OCI-LY7 (cell line): ENCODE measurements around the gene SATB2.

Experiments used
- EZH2phosphoT487 ChIP-seq: fragments of 200-600 bp; sonication (generic); IDR thresholded peaks from 2 replicates; pipeline ENCODE4 v1.6.1; 2018; ENCODE audit warnings: low read depth, borderline replicate concordance, mild to moderate bottlenecking, mixed run types, antibody characterized with exemption, low read length, moderate library complexity, mixed read lengths
- TF ChIP-seq, protein P1 (sequence below): fragments of 200-600 bp; sonication (generic); conservative IDR thresholded peaks from 2 replicates; pipeline ENCODE4 v1.5.1; 2014; ENCODE audit warnings: mild to moderate bottlenecking, antibody characterized with exemption, low read length, moderate library complexity, mixed read lengths

DNA sequence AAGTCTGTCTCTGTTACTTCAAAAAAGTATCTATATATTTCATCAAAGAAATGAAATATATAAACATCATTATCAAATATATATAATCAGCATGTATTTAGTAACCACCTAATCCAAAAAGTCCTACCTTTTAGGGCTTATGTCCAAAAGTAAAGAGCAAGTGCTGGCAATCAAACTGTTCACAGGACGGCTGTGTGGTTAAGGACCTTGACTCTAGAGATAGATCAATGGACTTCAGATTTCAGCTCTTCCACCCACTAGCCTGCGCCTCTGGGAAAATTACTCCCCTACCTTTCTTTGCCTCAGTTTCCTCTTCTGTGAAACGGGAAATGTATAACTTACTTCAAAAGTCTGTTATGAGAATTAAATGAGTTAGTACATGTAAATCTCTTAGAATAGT, 29.4 kb downstream of the SATB2 start:
- TF ChIP-seq, protein P1, sequence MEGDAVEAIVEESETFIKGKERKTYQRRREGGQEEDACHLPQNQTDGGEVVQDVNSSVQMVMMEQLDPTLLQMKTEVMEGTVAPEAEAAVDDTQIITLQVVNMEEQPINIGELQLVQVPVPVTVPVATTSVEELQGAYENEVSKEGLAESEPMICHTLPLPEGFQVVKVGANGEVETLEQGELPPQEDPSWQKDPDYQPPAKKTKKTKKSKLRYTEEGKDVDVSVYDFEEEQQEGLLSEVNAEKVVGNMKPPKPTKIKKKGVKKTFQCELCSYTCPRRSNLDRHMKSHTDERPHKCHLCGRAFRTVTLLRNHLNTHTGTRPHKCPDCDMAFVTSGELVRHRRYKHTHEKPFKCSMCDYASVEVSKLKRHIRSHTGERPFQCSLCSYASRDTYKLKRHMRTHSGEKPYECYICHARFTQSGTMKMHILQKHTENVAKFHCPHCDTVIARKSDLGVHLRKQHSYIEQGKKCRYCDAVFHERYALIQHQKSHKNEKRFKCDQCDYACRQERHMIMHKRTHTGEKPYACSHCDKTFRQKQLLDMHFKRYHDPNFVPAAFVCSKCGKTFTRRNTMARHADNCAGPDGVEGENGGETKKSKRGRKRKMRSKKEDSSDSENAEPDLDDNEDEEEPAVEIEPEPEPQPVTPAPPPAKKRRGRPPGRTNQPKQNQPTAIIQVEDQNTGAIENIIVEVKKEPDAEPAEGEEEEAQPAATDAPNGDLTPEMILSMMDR, result no peak
- TF ChIP-seq EZH2phosphoT487, result no peak
